Stimulated activated naive CD8-positive, alpha-beta T cell treated with anti-CD3 and anti-CD28 coated beads, Interleukin-15, Interleukin-2, amounts not matched to agents 100 U/mL and 50 U/mL, for 24 hours (primary cell): ENCODE measurements around the gene SLX4IP.
"Not testable (repeated sequence)": the region's sequence is repeated elsewhere in the genome, so short reads cannot be mapped to it uniquely, and the experiment has no call there.

Experiments used
- ATAC-seq: fragments of 150-1000 bp; cut with Tn5 transposase; one replicate; pipeline ENCODE4 v1.10.0; 2021
- DNase-seq: peaks from one replicate; pipeline ENCODE4 v3.0.0; 2021

Gene SLX4IP

GRCh38 chr20:10576411-10577090 is 141.4 kb downstream of the SLX4IP start:
- DNase-seq (no peak), ATAC-seq (no peak)

- ATAC-seq (no peak), DNase-seq (no peak)
Observed at GRCh38 chr20:10577648-10578047, 142.5 kb downstream of the SLX4IP start.

GRCh38 chr20:10578607-10579006 is 143.5 kb downstream of the SLX4IP start:
- peak; percentile 69 for ATAC-seq
- no peak for DNase-seq

GRCh38 chr20:10579942-10580341 is 144.8 kb downstream of the SLX4IP start:
- DNase-seq: no peak
- ATAC-seq: no peak

GRCh38 chr20:10580700-10581099 is 145.6 kb downstream of the SLX4IP start:
- no peak for ATAC-seq
- no peak for DNase-seq

- DNase-seq (no peak), ATAC-seq (no peak)
Observed at GRCh38 chr20:10581823-10582222, 146.7 kb downstream of the SLX4IP start.

- ATAC-seq: no peak
- DNase-seq: no peak
Observed at GRCh38 chr20:10584371-10584770, 149.3 kb downstream of the SLX4IP start.

GRCh38 chr20:10585308-10585707 is 150.2 kb downstream of the SLX4IP start:
- ATAC-seq (no peak), DNase-seq (no peak)

GRCh38 chr20:10586296-10586695 is 151.2 kb downstream of the SLX4IP start:
- ATAC-seq (no peak), DNase-seq (no peak)

GRCh38 chr20:10590446-10590845 is 155.3 kb downstream of the SLX4IP start:
- ATAC-seq, DNase-seq: not testable (repeated sequence)

- ATAC-seq: no peak
- no peak for DNase-seq
Observed at GRCh38 chr20:10590950-10591671, 156.0 kb downstream of the SLX4IP start.

GRCh38 chr20:10591946-10592521 is 156.9 kb downstream of the SLX4IP start:
- DNase-seq (no peak), ATAC-seq (no peak)

- DNase-seq: no peak
- no peak for ATAC-seq
Observed at GRCh38 chr20:10594296-10594868, 159.3 kb downstream of the SLX4IP start.

- ATAC-seq (no peak), DNase-seq (no peak)
Observed at GRCh38 chr20:10595266-10595665, 160.2 kb downstream of the SLX4IP start.

- ATAC-seq: no peak
- no peak for DNase-seq
Observed at GRCh38 chr20:10595985-10596384, 160.9 kb downstream of the SLX4IP start.

GRCh38 chr20:10596710-10597121 is 161.6 kb downstream of the SLX4IP start:
- DNase-seq (no peak), ATAC-seq (no peak)

GRCh38 chr20:10597637-10598036 is 162.5 kb downstream of the SLX4IP start:
- DNase-seq: no peak
- ATAC-seq: no peak

- no peak for ATAC-seq
- no peak for DNase-seq
Observed at GRCh38 chr20:10602221-10602871, 167.2 kb downstream of the SLX4IP start.

- ATAC-seq: peak; percentile 83
- DNase-seq: peak; percentile 11
Observed at GRCh38 chr20:10603378-10603777, 168.3 kb downstream of the SLX4IP start.

- no peak for DNase-seq
- ATAC-seq: no peak
Observed at GRCh38 chr20:10603971-10604864, 169.1 kb downstream of the SLX4IP start.

- no peak for ATAC-seq
Observed at GRCh38 chr20:10604865-10605440, 169.8 kb downstream of the SLX4IP start.

More at GRCh38 chr20:10604865-10605440, 169.8 kb downstream of the SLX4IP start:
- DNase-seq: no peak
